GM12878 (cell line): Measurements from ENCODE around the gene CARD9. TPM values are rescaled to one million over a fixed set of nuclear protein-coding genes. Genes with fewer than 3 reads are reported as not detected.
A peak's percentile ranks its signal among the peaks of the same experiment; 100 is the strongest.

ENCODE experiments used
- BCL11A ChIP-seq: IDR thresholded peaks from 2 replicates; pipeline ENCODE4 v1.6.1; 2011; ENCODE audit warnings: low read depth, low read length
- BHLHE40 ChIP-seq, 2 experiments: fragments of 450-650 bp in 1 of 2; IDR thresholded peaks; 2 replicates each; pipeline ENCODE4 v1.6.1; 2011 to 2017; ENCODE audit warnings: low read depth in 2 of 2, borderline replicate concordance in 1 of 2, improper control_type of control experiment in 1 of 2, low read length in 1 of 2, mild to moderate bottlenecking in 1 of 2
- CBFB ChIP-seq: IDR thresholded peaks from 2 replicates; pipeline ENCODE4 v1.6.1; 2016; ENCODE audit warnings: antibody characterized with exemption, low read depth
- CTCF ChIP-seq, 3 experiments: IDR thresholded peaks in 2 of 3; conservative IDR thresholded peaks in 1 of 3; 2 replicates each; pipeline ENCODE4 v1.5.1; 2011; ENCODE audit warnings: low read depth in 3 of 3, low read length in 3 of 3, mild to moderate bottlenecking in 3 of 3, control low read depth in 2 of 3, moderate library complexity in 2 of 3, inconsistent platforms in 1 of 3, mixed read lengths in 1 of 3; ENCODE audit not compliant: control insufficient read depth in 2 of 3, insufficient read depth in 1 of 3; ENCODE audit errors: extremely low read depth in 1 of 3
- E2F8 ChIP-seq: fragments of 450-650 bp; IDR thresholded peaks from 2 replicates; pipeline ENCODE4 v1.6.1; 2018; ENCODE audit warnings: mild to moderate bottlenecking, low read depth, moderate library complexity; ENCODE audit not compliant: partially characterized antibody
- HSF1 ChIP-seq: fragments of 150-350 bp; IDR thresholded peaks from 2 replicates; pipeline ENCODE4 v1.6.1; 2014; ENCODE audit warnings: mild to moderate bottlenecking, low read depth, low read length
- JUND ChIP-seq: IDR thresholded peaks from 2 replicates; pipeline ENCODE4 v1.6.1; 2012; ENCODE audit warnings: low read depth, mild to moderate bottlenecking, low read length, improper control_type of control experiment, moderate library complexity
- MLLT1 ChIP-seq: fragments of 450-650 bp; IDR thresholded peaks from 2 replicates; pipeline ENCODE4 v1.6.1; 2016; ENCODE audit warnings: mild to moderate bottlenecking
- MXI1 ChIP-seq: fragments of 150-350 bp; IDR thresholded peaks from 2 replicates; pipeline ENCODE4 v1.6.1; 2011; ENCODE audit warnings: low read depth, mild to moderate bottlenecking, inconsistent platforms, low read length, improper control_type of control experiment
- NFYA ChIP-seq: IDR thresholded peaks from 2 replicates; pipeline ENCODE4 v1.6.1; 2011; ENCODE audit warnings: low read depth, mild to moderate bottlenecking, low read length, improper control_type of control experiment, borderline replicate concordance
- RUNX3 ChIP-seq: IDR thresholded peaks from 2 replicates; pipeline ENCODE4 v1.6.1; 2012; ENCODE audit warnings: low read length, inconsistent platforms
- SKIL ChIP-seq: fragments of 450-650 bp; IDR thresholded peaks from 2 replicates; pipeline ENCODE4 v1.6.1; 2017; ENCODE audit warnings: mild to moderate bottlenecking, low read depth, inconsistent platforms; ENCODE audit not compliant: poor library complexity, severe bottlenecking
- SREBF2 ChIP-seq: IDR thresholded peaks from 2 replicates; pipeline ENCODE4 v1.6.1; 2012; ENCODE audit warnings: mild to moderate bottlenecking, low read length
- TARDBP ChIP-seq: IDR thresholded peaks from 2 replicates; pipeline ENCODE4 v1.6.1; 2016; ENCODE audit warnings: borderline replicate concordance
- YY1 ChIP-seq: IDR thresholded peaks from 2 replicates; pipeline ENCODE4 v1.6.1; 2011; ENCODE audit warnings: low read depth, mild to moderate bottlenecking, low read length
- ZNF217 ChIP-seq: fragments of 450-650 bp; IDR thresholded peaks from 2 replicates; pipeline ENCODE4 v1.6.1; 2017; ENCODE audit warnings: antibody characterized with exemption, mild to moderate bottlenecking
- ZNF384 ChIP-seq: IDR thresholded peaks from 2 replicates; pipeline ENCODE4 v1.6.1; 2012; ENCODE audit warnings: low read depth, mild to moderate bottlenecking, low read length, improper control_type of control experiment, borderline replicate concordance
- ZSCAN29 ChIP-seq: fragments of 450-650 bp; IDR thresholded peaks from 2 replicates; pipeline ENCODE4 v1.6.1; 2017; ENCODE audit warnings: mild to moderate bottlenecking, moderate library complexity
- polyA plus RNA-seq, 11 experiments: library from polyadenylated mRNA; depleted of rRNA in 4 of 11; unstranded in 6 of 11; stranded (reverse) in 5 of 11; fragments of >200 nt; fragmentation: Nextera tagmentation in 4 of 11; fragmentation: Illumina TruSeq in 1 of 11; extraction: Ambion mirVana in 4 of 11; extraction: Trizol in 1 of 11; gene quantifications; 1 replicate in 1 of 11; 2 replicates in 10 of 11; pipeline versions ENCODE4 v1.2.1 to v1.2.3, GENCODE V29; 2011 to 2016; ENCODE audit warnings: inconsistent platforms in 2 of 11, missing spikeins in 2 of 11, low read depth in 1 of 11
- total RNA-seq, 4 experiments: library from RNA; depleted of rRNA in 3 of 4; stranded (reverse); fragments of >200 nt in 3 of 4; fragmentation: Illumina TruSeq in 1 of 4; extraction: Trizol in 1 of 4; gene quantifications; 2 replicates each; pipeline versions ENCODE4 v1.2.1 to v1.2.3, GENCODE V29; 2013 to 2021

CARD9 gene
- total and polyA plus RNA-seq, 10 of the 15 experiments (the other 5 are each of a cell fraction or from before 2014, with no cell fraction given): 0.11 to 4.9 (median 1.8) TPM; not detected in 1

- TF ChIP-seq CTCF (IDR thresholded peaks at IDR 0.05 in 2 of 3, conservative IDR thresholded peaks at IDR 0.05 in 1 of 3; ENCODE audit: control insufficient read depth in 2 of 3, extremely low read depth in 1 of 3, insufficient read depth in 1 of 3, low read depth in 3 of 3, low read length in 3 of 3) (peak in 1 of 3 experiments; percentile 10; a peak in 1 of 6 replicates), HSF1 (no peak), CBFB (no peak), BCL11A (no peak), TARDBP (no peak), MLLT1 (no peak), SREBF2 (no peak), RUNX3 (0 out of 2 replicates have a peak, but pooled peaks have one; percentile 8), ZNF217 (no peak), JUND (no peak), ZSCAN29 (no peak), E2F8 (no peak), NFYA (no peak), MXI1 (peak; percentile 60), SKIL (no peak), YY1 (no peak), BHLHE40 (IDR thresholded peaks at IDR 0.05; ENCODE audit: borderline replicate concordance in 1 of 2, low read depth in 2 of 2, low read length in 1 of 2) (no peak), ZNF384 (no peak)
Observed at GRCh38 chr9:136372561-136373299, 739 bp downstream of the CARD9 start (continued).
